OCI-LY1 (cell line): ENCODE data around the gene ARHGEF40.

ENCODE experiments used
- H2AFZ ChIP-seq: fragments of 200-600 bp; sonication (generic), shearing (Covaris generic); 2 replicates; pipeline ENCODE4 v1.6.0; 2014; ENCODE audit warnings: antibody characterized with exemption, mild to moderate bottlenecking, low read length
- H3F3A ChIP-seq: fragments of 200-600 bp; sonication (generic), shearing (Covaris generic); 2 replicates; pipeline ENCODE4 v1.6.0; 2014; ENCODE audit warnings: mild to moderate bottlenecking, antibody characterized with exemption, low read length, moderate library complexity; ENCODE audit not compliant: insufficient read depth
- H3K27ac ChIP-seq: fragments of 200-600 bp; sonication (generic); 2 replicates; pipeline ENCODE4 v1.5.1; 2014; ENCODE audit warnings: low read length, mixed run types, mild to moderate bottlenecking, low read depth; ENCODE audit not compliant: poor library complexity, severe bottlenecking
- H3K27me3 ChIP-seq: fragments of 200-600 bp; sonication (generic); 2 replicates; pipeline ENCODE4 v1.6.0; 2014; ENCODE audit warnings: antibody characterized with exemption, mild to moderate bottlenecking, low read length, moderate library complexity; ENCODE audit not compliant: insufficient read depth
- H3K36me3 ChIP-seq: fragments of 200-600 bp; sonication (generic); 2 replicates; pipeline ENCODE4 v1.6.1; 2014; ENCODE audit warnings: mild to moderate bottlenecking, antibody characterized with exemption, low read length, moderate library complexity, mixed read lengths; ENCODE audit not compliant: insufficient read depth
- H3K4me1 ChIP-seq: fragments of 200-600 bp; sonication (generic); 2 replicates; pipeline ENCODE4 v1.5.1; 2014; ENCODE audit warnings: mild to moderate bottlenecking, low read length, moderate library complexity; ENCODE audit not compliant: insufficient read depth, severe bottlenecking
- H3K4me2 ChIP-seq: fragments of 200-600 bp; sonication (generic), shearing (Covaris generic); 2 replicates; pipeline ENCODE4 v1.6.1; 2014; ENCODE audit warnings: low read length
- H3K4me3 ChIP-seq: fragments of 200-600 bp; sonication (generic); 2 replicates; pipeline ENCODE4 v1.5.1; 2014; ENCODE audit warnings: low read length, low read depth, mild to moderate bottlenecking, mixed read lengths; ENCODE audit not compliant: poor library complexity, severe bottlenecking
- H3K79me2 ChIP-seq: fragments of 200-600 bp; shearing (Covaris generic); 2 replicates; pipeline ENCODE4 v1.6.1; 2016; ENCODE audit warnings: mixed run types, low read length, mixed read lengths; ENCODE audit not compliant: insufficient read depth
- H3K9ac ChIP-seq: fragments of 200-600 bp; sonication (generic), shearing (Covaris generic); 2 replicates; pipeline ENCODE4 v1.6.1; 2014; ENCODE audit warnings: mild to moderate bottlenecking, low read length, mixed read lengths
- H3K9me2 ChIP-seq: fragments of 200-600 bp; sonication (generic), shearing (Covaris generic); 2 replicates; pipeline ENCODE4 v1.6.1; 2014; ENCODE audit warnings: low read depth, mild to moderate bottlenecking, low read length, mixed read lengths
- H3K9me3 ChIP-seq: fragments of 200-600 bp; shearing (Covaris generic); 2 replicates; pipeline ENCODE4 v1.6.1; 2014; ENCODE audit warnings: low read length, mixed read lengths
- H4K20me1 ChIP-seq: fragments of 200-600 bp; sonication (generic), shearing (Covaris generic); 2 replicates; pipeline ENCODE4 v1.6.0; 2016; ENCODE audit warnings: mild to moderate bottlenecking, low read length; ENCODE audit not compliant: insufficient read depth
- CTCF ChIP-seq: fragments of 200-600 bp; sonication (generic), shearing (Covaris generic); IDR thresholded peaks from 2 replicates; pipeline ENCODE4 v1.5.1; 2017; ENCODE audit warnings: mild to moderate bottlenecking, antibody characterized with exemption, low read length, moderate library complexity, mixed read lengths
- EZH2 ChIP-seq: fragments of 200-600 bp; sonication (generic), shearing (Covaris generic); IDR thresholded peaks from 2 replicates; pipeline ENCODE4 v1.8.0; 2017; ENCODE audit warnings: borderline replicate concordance, mixed run types, mild to moderate bottlenecking, antibody characterized with exemption, low read length, moderate library complexity, mixed read lengths

Gene ARHGEF40

GRCh38 chr14:21058903-21059302 is 11.2 kb upstream of the ARHGEF40 start:
- Histone ChIP-seq H3F3A (no peaks in the 10 kb centered on the region), H3K4me3 (no peak overlapping the region), H4K20me1 (no peaks in the 10 kb centered on the region), H2AFZ (no peak overlapping the region), H3K27me3 (peaks cover 5% of the 10 kb centered on the region; the same call in 1 of the 2 replicates), H3K9me3 (no peaks in the 10 kb centered on the region), H3K27ac (no peak overlapping the region), H3K9me2 (no peaks in the 10 kb centered on the region), H3K4me2 (no peak overlapping the region), H3K79me2 (no peaks in the 10 kb centered on the region), H3K36me3 (no peaks in the 10 kb centered on the region), H3K4me1 (no peaks in the 10 kb centered on the region), H3K9ac (no peak overlapping the region)
- no peak for TF ChIP-seq CTCF
- TF ChIP-seq EZH2, result no peak

GRCh38 chr14:21059842-21060613 is 10.1 kb upstream of the ARHGEF40 start:
- Histone ChIP-seq H3K27me3 (peaks cover 5% of the 10 kb centered on the region; the same call in 1 of the 2 replicates), H3K9me3 (no peaks in the 10 kb centered on the region), H3K27ac (no peak overlapping the region), H3K79me2 (no peaks in the 10 kb centered on the region), H3K9me2 (no peaks in the 10 kb centered on the region), H3F3A (no peaks in the 10 kb centered on the region), H4K20me1 (no peaks in the 10 kb centered on the region), H3K4me1 (no peaks in the 10 kb centered on the region), H3K4me2 (no peak overlapping the region), H3K4me3 (no peak overlapping the region), H2AFZ (no peak overlapping the region), H3K9ac (no peak overlapping the region), H3K36me3 (no peaks in the 10 kb centered on the region)
- TF ChIP-seq CTCF (no peak), EZH2 (no peak)

DNA sequence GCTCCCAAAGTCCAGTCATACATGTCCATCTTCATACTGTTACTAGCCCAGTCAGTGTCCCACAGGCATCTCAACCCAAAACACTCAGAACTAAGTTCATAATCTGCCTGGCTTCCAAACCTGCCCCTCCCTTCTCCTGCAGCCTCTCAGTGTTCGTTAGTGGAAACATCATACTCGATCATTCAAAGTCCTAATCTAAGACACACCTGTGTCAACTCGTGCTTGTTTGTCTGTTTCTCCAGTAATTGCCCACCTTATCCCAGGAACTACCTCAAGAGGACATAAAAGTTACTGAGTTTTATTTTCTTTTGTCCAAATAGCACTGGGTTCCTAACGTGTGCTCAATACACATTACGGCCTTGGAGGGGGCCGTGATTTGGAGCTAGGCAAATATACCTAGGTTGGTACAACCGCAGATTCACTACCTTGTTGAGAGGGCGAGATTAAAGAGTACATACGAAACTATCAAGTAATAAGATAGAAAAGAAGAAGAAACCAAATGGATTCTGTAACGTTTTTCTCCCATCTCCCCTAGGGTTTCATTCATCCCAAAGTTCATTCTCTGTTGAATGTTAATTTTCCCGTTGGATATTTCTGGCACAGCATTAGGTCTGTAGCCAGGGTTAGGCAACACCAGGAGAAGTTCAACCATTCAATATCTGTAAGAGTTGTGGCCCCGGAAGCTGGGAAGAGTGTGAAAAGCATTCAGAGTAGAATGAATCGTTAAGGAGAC is 9.3 kb upstream of the ARHGEF40 start:
- H3K4me3 ChIP-seq, result no peak overlapping the region
- no peaks in the 10 kb centered on the region for H3K9me3 ChIP-seq
- no peaks in the 10 kb centered on the region for H3K36me3 ChIP-seq
- no peaks in the 10 kb centered on the region for H3K4me1 ChIP-seq
- H3K27me3 ChIP-seq, result peaks cover 2% of the 10 kb centered on the region; the same call in 1 of the 2 replicates
- no peak overlapping the region for H3K27ac ChIP-seq
- H3K9me2 ChIP-seq, result no peaks in the 10 kb centered on the region
- H2AFZ ChIP-seq, result no peak overlapping the region
- H3K9ac ChIP-seq, result no peak overlapping the region
- no peaks in the 10 kb centered on the region for H4K20me1 ChIP-seq
- no peaks in the 10 kb centered on the region for H3K79me2 ChIP-seq
- no peaks in the 10 kb centered on the region for H3F3A ChIP-seq
- TF ChIP-seq CTCF (no peak), EZH2 (no peak)
- H3K4me2 ChIP-seq, result no peak overlapping the region
